ENCODE data around the gene CD69.

Gene CD69

GRCh38 chr12:9760699-9761418 lies at the start of gene CD69:
TSS of gene CD69 (minus strand) at chr12:9760901. CDS start at chr12:9760820, 81 bp downstream.
- DNase-seq (ENCODE audit: low read depth, low spot score), result no peak

GRCh38 chr12:9809866-9810265 lies 49.2 kb upstream of the CD69 start:
- DNase-seq (ENCODE audit: low read depth, low spot score), result no peak

GRCh38 chr12:9809338-9809737 lies 48.6 kb upstream of the CD69 start:
- DNase-seq (ENCODE audit: low read depth, low spot score), result no peak

- no peak for DNase-seq (ENCODE audit: low read depth, low spot score)
These were observed 47.8 kb upstream of the CD69 start for GRCh38 chr12:9808504-9808903.

GRCh38 chr12:9806714-9807113 lies 46.0 kb upstream of the CD69 start:
- no peak for DNase-seq (ENCODE audit: low read depth, low spot score)

GRCh38 chr12:9805883-9806282 lies 45.2 kb upstream of the CD69 start:
- DNase-seq (ENCODE audit: low read depth, low spot score), result no peak

GRCh38 chr12:9799961-9800360 lies 39.3 kb upstream of the CD69 start:
- DNase-seq (ENCODE audit: low read depth, low spot score), result no peak

GRCh38 chr12:9797722-9798619 lies 37.3 kb upstream of the CD69 start:
- no peak for DNase-seq (ENCODE audit: low read depth, low spot score)

- no peak for DNase-seq (ENCODE audit: low read depth, low spot score)
These were observed 36.3 kb upstream of the CD69 start for GRCh38 chr12:9796971-9797370.

- DNase-seq (ENCODE audit: low read depth, low spot score), result no peak
These were observed 35.6 kb upstream of the CD69 start for GRCh38 chr12:9796346-9796745.

- DNase-seq (ENCODE audit: low read depth, low spot score), result no peak
These were observed 35.2 kb upstream of the CD69 start for GRCh38 chr12:9795945-9796344.

- DNase-seq (ENCODE audit: low read depth, low spot score), result no peak
These were observed 33.9 kb upstream of the CD69 start for GRCh38 chr12:9794484-9795093.

GRCh38 chr12:9793779-9794395 lies 33.2 kb upstream of the CD69 start:
- DNase-seq (ENCODE audit: low read depth, low spot score), result no peak

- DNase-seq (ENCODE audit: low read depth, low spot score), result no peak
These were observed 32.4 kb upstream of the CD69 start for GRCh38 chr12:9792961-9793617.

GRCh38 chr12:9792185-9792900 lies 31.6 kb upstream of the CD69 start:
- DNase-seq (ENCODE audit: low read depth, low spot score), result no peak

GRCh38 chr12:9786726-9787717 lies 26.3 kb upstream of the CD69 start:
- no peak for DNase-seq (ENCODE audit: low read depth, low spot score)

GRCh38 chr12:9784816-9785215 lies 24.1 kb upstream of the CD69 start:
- no peak for DNase-seq (ENCODE audit: low read depth, low spot score)

- DNase-seq (ENCODE audit: low read depth, low spot score), result no peak
These were observed 23.6 kb upstream of the CD69 start for GRCh38 chr12:9784326-9784725.

- DNase-seq (ENCODE audit: low read depth, low spot score), result no peak
These were observed 22.1 kb upstream of the CD69 start for GRCh38 chr12:9782547-9783382.
